D341Med (cell line): ENCODE data around the gene DDX55.

Source experiments
- DNase-seq: peaks from one replicate; pipeline ENCODE4 v3.0.0; 2012; ENCODE audit warnings: low spot score

Gene DDX55

GRCh38 chr12:123614531-123614930, 12.6 kb downstream of the DDX55 start:
- DNase-seq = no peak

DNA sequence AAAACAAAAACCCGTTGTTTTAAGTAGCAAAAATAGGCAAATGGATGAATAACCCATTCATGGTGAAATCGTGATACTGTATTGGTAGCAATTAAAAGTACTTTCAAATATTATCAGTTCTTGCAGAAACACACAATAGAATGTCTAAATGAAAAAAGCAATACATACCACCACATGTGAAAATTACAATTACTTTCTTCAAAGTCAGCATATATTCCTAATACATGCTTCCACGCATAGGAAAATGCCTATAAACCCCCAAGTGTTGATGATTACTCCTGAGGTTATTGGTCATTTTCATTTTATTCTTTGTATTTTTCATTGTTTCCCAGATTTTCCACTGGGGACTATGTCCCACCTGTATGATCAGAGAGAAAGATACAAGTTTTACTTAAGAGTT, 15.2 kb downstream of the DDX55 start:
- DNase-seq = no peak

DNA sequence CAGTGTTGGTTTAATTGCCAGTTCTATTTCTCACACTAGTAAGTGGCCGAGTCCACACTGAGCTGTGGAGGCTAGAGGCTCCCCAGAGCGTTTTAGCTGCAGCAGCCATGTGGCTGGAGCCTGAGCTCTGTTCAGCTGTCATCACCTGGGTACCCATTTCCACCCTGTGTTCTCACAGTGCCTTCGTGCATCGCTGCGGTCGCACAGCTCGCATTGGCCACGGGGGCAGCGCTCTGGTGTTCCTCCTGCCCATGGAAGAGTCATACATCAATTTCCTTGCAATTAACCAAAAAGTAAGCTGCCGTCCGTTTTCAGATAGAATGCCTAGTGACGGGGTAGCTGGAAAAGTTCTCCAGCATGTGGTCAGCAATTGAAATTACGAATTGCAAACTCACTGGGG, 15.7 kb downstream of the DDX55 start:
- DNase-seq = no peak

DNA sequence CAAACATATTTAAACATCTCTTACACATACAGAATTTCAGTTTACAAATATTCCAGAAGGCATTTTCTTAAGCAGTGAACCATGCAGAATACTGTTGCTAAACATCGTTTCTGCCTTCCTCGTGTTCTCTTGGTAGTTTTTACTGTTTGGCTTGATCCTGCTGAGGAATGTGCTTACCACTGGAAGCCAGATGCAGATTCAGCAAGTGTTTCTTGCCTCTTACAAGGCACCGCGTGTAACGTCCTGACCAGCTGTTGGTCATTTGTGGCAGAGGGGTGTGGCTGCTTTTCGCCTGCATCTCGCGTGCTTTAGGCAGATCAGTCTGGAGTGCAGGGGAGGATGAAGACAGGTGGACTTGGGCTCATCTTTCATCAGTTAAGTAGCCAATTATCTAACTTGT, 19.2 kb downstream of the DDX55 start:
- DNase-seq = no peak

- no peak for DNase-seq
These were observed 20.0 kb downstream of the DDX55 start for GRCh38 chr12:123621619-123622530.

- DNase-seq = peak; percentile 99
These were observed 31.7 kb downstream of the DDX55 start, which contains the start of the genes EIF2B1 and GTF2H3 for GRCh38 chr12:123633379-123634141. Gene EIF2B1 (minus strand): TSS chr12:123633686. CDS start chr12:123633557, 129 bp downstream. Gene GTF2H3 (plus strand): TSS chr12:123633829. CDS start chr12:123633860, 31 bp downstream.

DNA sequence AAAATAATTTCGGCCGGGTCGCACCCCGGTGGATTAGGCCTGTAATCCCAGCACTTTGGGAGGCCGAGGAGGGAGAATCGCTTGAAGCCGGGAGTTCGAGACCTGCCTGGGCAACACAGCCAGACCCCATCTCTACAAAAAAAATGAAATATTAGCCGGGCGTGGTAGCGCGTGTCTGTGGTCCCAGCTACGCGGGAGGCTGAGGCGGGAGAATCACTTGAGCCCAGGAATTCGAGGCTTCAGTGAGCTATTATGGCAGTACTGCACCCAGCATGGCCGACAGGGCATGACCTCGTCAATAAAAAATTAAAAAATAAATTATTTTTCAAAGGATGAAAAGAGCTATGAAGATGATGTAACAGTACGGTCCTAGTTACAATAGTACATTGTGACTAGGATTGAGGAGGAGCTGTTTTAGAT, 32.3 kb downstream of the DDX55 start:
- DNase-seq = no peak

DNA sequence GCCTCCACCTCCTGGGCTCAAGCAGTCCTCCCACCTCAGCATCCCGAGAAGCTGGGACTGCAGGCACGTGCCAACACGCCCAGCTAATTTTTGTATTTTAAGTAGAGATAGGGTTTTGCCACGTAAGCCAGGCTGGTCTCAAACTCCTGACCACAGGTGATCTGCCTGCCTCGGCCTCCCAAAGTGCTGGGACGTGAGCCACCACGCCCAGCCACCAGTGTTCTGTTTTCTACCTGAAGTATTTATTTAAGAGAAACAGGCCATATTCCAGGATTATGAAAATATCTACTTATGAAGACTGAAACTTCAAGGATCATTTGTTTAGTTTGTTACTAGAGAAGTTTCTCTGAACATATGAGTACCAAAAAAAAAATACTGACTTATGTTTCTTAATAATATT, 42.0 kb downstream of the DDX55 start:
- DNase-seq = no peak

GRCh38 chr12:123645380-123645779, 43.5 kb downstream of the DDX55 start:
- no peak for DNase-seq

DNA sequence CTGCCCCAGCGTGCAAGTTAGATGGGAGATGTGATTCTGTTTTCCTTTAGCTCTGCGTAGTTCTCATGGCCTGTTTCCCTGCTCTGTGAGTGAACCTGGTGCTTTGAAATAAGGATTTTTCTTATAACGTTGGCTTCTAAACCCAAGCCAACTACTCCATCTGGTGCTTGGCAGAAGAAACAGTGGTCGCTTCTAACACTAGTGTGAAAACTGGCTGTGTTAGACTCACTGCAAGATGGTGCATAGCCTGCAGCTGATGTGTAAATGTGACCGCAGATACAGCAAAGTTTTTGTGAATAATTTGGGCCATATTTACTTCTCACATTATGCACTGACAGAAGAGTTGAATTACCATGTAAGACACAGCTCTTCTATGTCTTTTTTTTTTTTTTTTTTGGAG, 44.0 kb downstream of the DDX55 start:
- no peak for DNase-seq

GRCh38 chr12:123648401-123648800, 46.5 kb downstream of the DDX55 start:
- DNase-seq = no peak

DNA sequence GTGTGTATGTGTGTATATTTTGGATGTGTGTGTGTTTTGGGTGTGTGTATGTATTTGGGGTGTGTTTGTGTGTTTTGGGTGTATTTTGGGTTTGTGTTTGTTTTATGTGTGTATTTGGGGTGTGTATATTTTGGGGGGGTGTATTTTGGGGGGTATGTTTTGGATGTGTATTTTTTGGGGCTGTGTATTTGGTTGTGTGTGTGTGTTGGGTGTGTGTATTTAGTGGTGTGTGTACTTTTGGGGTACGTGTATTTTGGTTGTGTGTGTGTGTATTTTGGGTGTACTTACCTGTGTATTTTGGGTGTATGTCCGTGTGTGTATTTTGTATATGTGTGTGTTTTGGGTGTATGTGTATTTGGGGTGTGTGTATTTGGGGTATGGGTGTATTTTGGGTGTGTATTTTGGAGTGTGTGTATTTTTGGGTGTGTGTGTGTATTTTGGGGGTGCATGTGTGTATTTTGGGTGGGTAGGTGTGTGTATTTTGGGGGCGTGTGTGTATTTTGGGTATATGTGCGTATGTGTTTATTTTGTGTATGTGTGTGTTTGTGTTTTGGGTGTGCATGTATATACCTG, 52.3 kb downstream of the DDX55 start:
- no peak for DNase-seq

- DNase-seq = no peak
These were observed 53.5 kb downstream of the DDX55 start for GRCh38 chr12:123655420-123655819.

GRCh38 chr12:123656392-123656791, 54.5 kb downstream of the DDX55 start:
- DNase-seq = no peak

DNA sequence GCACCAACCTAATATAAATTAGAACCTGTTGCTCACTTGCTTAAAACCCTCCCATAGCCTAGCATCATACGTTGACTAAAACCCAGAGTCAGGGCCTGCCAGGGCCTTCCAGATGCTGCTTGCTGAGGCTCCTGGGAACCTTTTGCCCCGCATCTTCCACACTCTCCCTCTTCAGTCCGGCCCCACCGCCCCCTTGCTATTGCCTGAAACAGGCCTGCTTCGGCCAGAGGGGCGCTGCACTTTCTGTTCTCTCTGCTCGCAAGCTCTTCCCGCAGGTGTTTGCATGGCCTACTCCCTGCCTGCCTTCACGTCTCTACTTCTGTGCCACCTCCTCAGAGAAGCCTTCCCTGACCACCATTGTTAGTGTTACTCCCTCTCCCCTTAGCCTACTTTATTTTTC, 55.3 kb downstream of the DDX55 start:
- DNase-seq = no peak

- no peak for DNase-seq
These were observed 58.3 kb downstream of the DDX55 start for GRCh38 chr12:123659996-123660727.

DNA sequence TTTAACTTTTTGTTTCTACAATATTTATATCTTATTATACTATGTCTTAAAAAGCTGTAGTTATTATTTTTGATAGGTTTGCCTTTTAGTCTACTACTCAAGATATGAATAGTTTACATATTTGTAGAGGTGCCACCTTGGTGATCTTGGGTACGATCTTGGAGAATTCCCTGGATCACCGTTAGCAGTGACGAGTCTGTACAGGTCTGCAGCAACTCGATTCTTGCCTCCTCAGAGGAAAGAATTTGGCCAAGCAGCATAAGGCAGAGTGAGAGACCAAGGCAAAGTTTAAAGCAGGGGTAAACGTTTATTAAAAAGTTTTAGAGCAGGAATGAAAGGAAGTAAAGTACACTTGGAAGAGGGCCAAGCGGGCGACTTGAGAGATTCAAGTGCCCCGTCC, 65.9 kb downstream of the DDX55 start:
- no peak for DNase-seq
